HG03558 (cell line): ENCODE results near the gene GTF3C1.

Experiments
- ATAC-seq: cut with Tn5 transposase; IDR thresholded peaks from one replicate; pipeline ENCODE4 v1.9.1; 2021; ENCODE audit warnings: moderate number of reproducible peaks; ENCODE audit not compliant: unreplicated experiment; ENCODE audit errors: extremely low read depth

GTF3C1 gene

GRCh38 chr16:27431773-27432532 is 117.8 kb downstream of the GTF3C1 start:
- ATAC-seq = no peak

DNA sequence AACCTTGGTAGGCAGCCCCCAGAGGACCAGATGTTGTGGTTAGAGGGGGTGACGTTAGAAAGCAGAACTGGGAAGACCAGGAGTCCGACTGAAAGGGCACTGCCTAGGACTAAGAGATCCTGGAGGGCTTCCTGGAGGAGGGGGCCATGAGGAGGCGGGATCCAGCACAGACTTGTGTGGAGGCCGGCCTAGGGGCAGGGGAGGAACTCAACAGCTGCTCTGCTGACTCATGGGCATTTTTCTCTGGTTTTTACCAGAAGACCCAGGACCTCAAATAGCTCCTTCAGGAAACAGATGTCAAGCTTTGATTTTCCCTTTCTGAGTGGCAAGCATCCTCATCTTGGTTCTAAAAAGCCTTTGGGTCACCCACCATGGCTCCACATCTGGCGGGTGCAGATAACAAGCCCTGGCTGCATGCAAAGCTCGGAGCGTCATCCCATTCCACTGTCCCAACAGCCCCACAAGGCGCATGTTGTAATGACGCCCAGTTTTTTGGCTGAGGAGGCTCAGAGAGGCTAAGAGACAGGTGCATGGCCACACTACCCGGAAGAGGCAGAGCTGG is 118.7 kb downstream of the GTF3C1 start:
- ATAC-seq = no peak

GRCh38 chr16:27430512-27430911 is 119.2 kb downstream of the GTF3C1 start:
- ATAC-seq = no peak

- no peak for ATAC-seq
Observed at GRCh38 chr16:27429981-27430441, 119.7 kb downstream of the GTF3C1 start.

- no peak for ATAC-seq
Observed at GRCh38 chr16:27429330-27429871, 120.3 kb downstream of the GTF3C1 start.

- no peak for ATAC-seq
Observed at GRCh38 chr16:27428026-27428785, 121.5 kb downstream of the GTF3C1 start.

GRCh38 chr16:27427538-27427937 is 122.2 kb downstream of the GTF3C1 start:
- ATAC-seq = no peak

DNA sequence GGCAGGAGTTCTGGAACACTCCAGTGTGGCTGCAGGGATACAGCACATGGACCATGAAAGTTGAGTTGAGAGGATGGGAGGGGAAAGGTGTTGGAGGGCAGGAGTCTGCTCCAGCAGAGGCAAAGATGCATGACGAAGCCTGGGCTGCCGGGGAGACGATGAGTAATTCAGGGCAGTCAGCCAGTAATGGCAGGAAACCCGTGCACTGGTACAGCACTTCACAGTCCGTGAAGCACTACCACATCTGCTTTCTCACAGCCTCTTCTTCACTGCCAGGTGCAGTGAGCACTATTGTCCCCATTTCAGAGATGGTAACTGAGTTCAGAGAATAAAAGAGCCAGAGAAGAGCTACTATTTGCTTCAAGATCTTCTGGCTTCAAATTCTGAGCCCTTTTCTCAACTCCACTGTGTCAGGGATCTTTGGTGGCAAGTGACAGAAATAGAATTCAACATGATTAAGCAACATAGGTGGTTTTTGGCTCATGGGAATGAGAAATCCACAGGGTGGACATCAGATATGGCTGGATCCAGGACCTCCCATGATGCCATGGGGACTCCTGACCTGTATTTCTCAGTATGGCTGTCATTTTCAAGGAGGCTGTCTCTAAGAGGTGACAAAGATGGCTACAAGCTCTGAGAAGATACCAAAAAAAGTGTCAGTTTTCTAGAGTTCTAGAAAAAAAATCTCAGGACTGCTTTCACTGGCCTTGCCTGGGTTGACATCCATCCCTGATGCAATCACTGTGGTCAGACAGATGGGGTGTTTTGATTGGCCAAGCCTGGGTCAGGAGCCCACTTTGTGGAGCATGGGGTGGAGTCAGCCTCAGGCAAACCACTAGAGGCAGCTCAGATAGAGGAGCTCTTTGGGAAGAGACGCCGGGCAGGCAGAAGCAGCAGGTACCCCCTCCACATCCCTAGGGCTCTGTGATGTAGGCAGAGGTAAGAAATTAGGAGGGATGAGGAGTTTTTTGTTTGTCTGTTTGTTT is 123.0 kb downstream of the GTF3C1 start:
- ATAC-seq = peak; percentile 54

GRCh38 chr16:27425961-27426360 is 123.8 kb downstream of the GTF3C1 start:
- ATAC-seq = no peak

GRCh38 chr16:27424772-27425498 is 124.8 kb downstream of the GTF3C1 start:
- ATAC-seq = no peak

DNA sequence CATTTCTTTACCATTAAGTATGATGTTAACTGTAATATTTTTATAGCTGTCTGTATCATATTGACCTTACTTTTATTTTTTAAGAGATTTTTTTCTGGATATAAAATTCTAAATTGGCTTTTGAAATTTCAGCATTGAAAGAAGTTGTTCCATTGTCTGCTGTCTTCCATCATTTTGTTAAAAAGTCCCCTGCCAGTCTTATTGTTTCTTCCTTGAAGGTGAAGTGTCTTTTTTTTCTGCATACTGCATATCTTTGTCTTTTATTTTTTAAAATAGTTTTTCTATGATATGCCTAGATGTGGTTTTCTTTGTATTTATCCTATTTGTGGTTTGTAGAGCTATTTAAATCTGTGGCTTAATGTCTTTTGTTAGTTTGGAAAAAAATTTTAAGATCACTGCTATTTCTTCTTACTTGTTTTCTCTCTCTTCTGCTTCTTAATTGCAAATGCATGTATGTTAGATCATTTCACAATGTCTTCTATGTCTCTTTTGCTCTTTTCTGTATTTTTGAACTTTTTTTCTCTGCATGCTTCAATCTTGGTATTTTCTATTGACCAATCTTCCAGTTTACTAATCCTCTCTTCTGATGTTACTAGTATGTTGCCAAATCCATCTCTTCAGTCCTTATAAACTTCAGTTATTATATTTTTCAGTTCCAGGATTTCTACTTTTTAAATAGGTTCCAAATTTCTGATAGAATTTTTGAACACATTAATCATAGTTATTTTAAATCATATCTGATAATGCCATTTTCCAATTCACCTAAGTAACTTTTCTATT is 127.6 kb downstream of the GTF3C1 start:
- ATAC-seq = no peak

DNA sequence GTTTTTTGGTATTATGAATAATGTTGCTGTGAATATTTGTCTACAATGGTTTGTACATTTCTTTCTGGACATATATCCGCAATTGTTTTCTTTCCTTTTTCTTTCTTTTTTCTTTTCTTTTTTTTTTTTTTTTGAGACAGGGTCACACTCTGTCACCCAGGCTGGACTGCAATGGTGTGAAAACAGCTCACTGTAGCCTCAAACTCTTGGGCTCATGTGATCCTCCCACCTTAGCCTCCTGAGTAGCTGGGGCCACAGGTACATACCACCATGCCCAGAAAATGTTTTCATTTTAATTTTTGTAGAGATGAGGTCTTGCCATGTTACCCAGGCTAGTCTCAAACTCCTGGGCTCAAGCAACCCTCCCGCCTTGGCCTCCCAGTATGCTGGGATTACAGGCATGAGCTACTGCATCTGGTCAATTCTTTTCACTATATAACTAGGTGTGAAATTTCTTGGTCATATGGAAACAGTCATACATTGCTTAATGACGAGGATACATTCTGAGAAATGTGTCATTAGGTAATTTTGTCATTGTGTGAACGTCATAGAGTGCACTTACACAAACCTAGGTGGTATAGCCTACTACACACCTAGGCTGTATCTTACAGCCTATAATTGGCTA is 132.6 kb downstream of the GTF3C1 start:
- ATAC-seq = no peak

DNA sequence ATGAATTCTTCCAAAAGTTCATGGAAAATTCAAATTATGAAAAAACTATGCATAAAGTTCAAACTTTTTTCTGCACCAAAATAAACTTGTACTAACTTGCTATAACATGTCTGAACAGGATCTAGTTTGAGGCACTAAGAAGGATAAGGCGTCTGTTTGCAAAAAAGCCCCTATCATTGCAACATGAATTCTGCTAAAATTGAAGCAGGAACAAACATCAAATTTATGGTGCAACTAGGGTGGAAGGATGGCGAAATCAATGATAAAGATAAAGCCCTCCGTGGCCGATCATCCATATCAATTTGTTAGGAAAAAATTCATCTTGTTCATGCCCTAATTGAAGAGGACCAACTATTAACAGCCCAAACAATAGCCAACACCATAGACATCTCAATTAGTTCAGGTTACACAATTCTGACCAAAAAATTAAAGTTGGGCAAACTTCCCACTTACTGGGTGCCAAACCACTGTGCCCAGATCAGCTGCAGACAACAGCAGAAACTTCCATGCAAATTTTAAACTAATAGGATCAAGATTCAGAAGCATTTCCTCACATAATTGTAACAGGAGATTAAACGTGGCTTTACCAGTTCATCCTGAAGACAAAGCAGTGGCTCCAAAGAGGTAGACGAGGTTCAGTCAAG is 134.8 kb downstream of the GTF3C1 start:
- no peak for ATAC-seq

DNA sequence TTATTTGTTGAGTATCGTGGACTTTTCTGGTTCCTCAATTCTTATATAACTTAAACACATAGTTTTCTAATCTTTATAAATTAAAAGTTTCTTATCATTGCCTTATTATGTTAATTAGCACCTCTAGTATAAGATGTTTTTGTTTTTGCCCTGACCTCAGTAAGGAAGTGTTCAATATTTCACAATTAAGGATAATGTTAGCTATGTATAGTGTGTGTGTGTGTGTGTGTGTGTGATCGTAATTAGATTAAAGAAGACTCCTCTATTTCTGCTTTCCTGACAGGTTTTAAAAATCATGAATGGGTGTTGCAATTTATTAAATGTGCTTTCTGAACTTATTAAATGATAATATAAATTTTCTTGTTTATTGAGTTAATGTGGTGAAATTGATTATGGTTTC is 135.8 kb downstream of the GTF3C1 start:
- ATAC-seq = no peak

DNA sequence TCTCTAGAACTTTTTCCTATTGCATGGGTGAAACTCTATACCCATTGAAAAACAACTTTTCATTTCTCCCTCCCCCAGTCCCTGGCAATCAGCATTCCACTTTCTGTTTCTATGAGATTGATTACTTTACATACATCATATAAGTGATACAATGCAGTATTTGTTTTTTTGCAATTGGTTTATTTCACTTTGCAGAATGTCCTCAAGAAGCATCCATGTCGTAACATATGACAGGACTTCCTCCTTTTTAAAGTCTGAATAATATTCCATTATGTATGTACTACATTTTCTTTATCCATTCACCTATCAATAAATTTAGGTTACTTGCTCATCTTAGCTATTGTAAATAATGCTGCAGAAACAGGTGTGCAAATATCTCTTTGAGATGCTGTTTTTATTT is 139.0 kb downstream of the GTF3C1 start:
- no peak for ATAC-seq
